Hematopoietic multipotent progenitor cell treated with erythropoietin and hydrocortisone succinate and interleukin-3 and kit ligand, for 15 days (in vitro differentiated cells): ENCODE results near the gene BPIFA2.
"Not testable (repeated sequence)": the region's sequence is repeated elsewhere in the genome, so short reads cannot be mapped to it uniquely, and the experiment has no call there.

Experiments used
- DNase-seq: peaks from one replicate; pipeline ENCODE4 v3.0.0-alpha.2; 2015; ENCODE audit warnings: low spot score

The BPIFA2 gene, protein sequence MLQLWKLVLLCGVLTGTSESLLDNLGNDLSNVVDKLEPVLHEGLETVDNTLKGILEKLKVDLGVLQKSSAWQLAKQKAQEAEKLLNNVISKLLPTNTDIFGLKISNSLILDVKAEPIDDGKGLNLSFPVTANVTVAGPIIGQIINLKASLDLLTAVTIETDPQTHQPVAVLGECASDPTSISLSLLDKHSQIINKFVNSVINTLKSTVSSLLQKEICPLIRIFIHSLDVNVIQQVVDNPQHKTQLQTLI

GRCh38 chr20:33167859-33168258 lies at the start of gene BPIFA2:
Gene BPIFA2, plus strand, starts transcription at chr20:33168159. Its CDS starts 987 bp downstream, at chr20:33169146.
- DNase-seq, result no peak

DNA sequence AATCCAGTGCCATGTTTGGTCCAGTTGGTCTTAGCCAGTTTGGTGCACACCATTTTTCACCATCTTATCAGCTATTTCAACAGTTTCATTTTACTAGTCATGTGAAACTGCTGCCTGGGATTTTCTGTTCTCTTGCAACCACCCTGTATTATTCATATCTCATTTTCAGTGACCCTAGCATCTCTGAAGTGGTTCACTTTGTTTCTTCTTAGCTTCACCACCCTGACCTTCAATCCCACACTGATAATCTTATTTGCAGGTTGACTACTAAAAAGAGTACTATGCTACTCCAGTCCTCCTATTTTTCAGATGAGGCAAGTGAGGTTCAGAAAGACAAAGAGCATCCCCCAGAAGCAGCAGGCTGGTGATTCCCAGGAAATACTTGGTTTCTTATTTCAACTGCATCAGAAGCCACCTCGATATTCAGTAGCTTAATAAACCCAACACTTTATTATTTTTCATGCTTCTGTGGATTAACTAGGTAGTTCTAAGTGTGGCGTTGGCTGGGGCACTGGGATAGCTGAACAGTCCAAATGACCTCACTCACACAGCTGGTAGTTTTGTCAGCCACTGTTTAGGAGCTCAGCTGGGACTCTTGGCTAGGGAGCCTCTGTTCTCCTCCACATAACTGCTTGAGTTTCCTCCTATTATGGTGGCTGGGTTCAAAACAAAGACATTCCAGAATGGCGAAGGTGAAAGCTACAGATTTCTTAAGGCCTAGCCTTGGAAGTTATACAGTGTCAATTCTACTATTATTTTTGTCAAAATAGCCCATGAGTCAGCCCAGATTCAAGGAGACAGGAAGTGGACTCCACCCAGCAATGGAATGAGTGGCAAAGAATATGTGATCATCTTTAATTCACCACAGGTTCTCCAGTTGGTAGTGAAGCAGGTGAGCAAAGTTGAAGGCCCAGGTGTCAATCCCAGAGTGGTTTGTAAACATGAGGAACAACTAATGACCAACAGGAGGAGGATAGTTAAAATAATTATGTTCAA lies 47.9 kb upstream of the BPIFA2 start:
- DNase-seq, result no peak

DNA sequence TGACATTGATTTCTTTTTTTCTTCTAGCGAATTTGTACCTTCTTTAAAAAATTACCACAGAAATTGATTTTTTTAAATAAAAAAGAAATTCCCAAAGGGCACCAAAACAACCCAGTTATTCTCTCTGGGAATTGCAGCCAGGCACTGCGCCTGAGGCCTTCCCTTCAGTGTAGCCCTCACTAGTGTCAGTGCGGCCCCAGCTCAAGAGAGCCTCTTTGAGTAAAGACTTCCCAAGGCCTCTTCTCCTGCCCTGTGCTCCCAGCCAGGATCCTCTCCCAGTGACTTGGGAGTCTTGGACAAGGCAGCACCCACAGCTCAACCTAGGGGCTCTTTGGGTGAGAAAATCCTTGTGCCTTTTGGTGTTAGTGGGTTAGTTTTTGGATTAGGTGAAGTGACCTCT lies 47.0 kb upstream of the BPIFA2 start:
- no peak for DNase-seq

- not testable (repeated sequence) for DNase-seq
These were observed 45.7 kb upstream of the BPIFA2 start for GRCh38 chr20:33122297-33122696.

- no peak for DNase-seq
These were observed 43.7 kb upstream of the BPIFA2 start for GRCh38 chr20:33124261-33124660.

GRCh38 chr20:33124994-33125393 lies 43.0 kb upstream of the BPIFA2 start:
- no peak for DNase-seq

GRCh38 chr20:33125983-33126382 lies 42.0 kb upstream of the BPIFA2 start:
- DNase-seq, result no peak

DNA sequence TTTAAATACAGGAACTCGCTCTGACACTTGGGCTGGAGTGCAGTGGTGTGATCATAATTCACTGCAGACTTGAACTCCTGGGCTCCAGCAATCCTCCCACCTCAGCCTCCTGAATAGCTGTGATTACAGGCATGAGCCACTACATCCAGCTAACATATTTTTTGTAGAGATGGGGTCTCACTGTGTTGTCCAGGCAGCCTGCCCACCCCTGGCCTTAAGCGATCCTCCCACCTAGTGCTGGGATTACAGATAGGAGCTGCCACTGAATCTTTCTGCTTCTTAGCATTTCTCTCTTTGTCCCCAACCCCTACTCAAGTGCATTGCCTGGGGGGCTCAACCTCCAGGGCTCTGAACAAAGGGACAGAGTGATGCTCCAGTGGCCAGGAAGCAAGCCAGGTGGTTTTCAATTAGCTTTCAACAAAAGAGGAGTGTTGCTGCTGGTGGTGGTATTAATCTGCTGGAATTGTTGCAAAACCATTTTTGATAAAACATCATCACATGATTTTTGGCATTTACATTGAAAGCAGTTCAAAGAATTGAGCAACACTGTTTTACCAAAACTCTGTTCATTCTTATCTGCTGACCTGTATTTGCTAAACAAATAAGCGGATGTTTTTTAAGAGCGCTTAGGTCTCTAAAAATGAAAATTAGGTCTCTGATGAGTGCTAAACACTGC lies 40.4 kb upstream of the BPIFA2 start:
- DNase-seq, result no peak

- no peak for DNase-seq
These were observed 37.3 kb upstream of the BPIFA2 start for GRCh38 chr20:33130568-33131061.

GRCh38 chr20:33131949-33132473 lies 35.9 kb upstream of the BPIFA2 start:
- no peak for DNase-seq

- no peak for DNase-seq
These were observed 35.2 kb upstream of the BPIFA2 start for GRCh38 chr20:33132513-33133372.

DNA sequence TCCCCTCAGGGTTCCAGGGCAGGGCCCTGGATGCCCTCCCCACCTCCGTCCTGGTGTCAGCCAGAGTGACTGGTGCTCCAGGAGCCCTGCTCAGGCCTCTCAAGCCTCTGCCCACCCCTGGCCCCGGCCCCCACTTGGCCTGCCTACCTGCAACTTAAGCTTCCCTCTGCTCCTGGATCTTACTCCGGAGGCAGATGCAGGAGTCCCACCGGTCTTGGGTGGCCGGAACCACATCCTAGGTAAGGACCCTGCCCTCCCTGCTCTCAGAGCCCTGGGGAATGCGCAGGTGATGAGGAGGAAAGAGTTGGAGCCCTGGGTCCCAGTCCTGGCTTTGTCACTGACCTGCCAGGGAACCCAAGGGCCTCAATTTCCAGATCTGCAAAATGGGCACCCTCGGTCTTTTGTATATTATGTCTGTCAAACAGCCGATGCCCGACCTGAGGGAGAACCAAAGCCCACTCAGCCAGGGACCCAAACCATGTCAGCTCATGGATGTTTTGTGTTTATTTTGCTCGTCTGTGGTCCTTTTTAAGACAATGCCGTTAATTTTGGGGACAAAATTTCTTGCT lies 34.5 kb upstream of the BPIFA2 start:
- no peak for DNase-seq

GRCh38 chr20:33137195-33137594 lies 30.8 kb upstream of the BPIFA2 start:
- no peak for DNase-seq

- DNase-seq, result no peak
These were observed 28.5 kb upstream of the BPIFA2 start for GRCh38 chr20:33139467-33139866.

GRCh38 chr20:33145521-33145920 lies 22.4 kb upstream of the BPIFA2 start:
- DNase-seq, result no peak

GRCh38 chr20:33147299-33147698 lies 20.7 kb upstream of the BPIFA2 start:
- DNase-seq, result no peak

- no peak for DNase-seq
These were observed 19.9 kb upstream of the BPIFA2 start for GRCh38 chr20:33148040-33148439.

GRCh38 chr20:33154252-33154651 lies 13.7 kb upstream of the BPIFA2 start:
- DNase-seq, result no peak

DNA sequence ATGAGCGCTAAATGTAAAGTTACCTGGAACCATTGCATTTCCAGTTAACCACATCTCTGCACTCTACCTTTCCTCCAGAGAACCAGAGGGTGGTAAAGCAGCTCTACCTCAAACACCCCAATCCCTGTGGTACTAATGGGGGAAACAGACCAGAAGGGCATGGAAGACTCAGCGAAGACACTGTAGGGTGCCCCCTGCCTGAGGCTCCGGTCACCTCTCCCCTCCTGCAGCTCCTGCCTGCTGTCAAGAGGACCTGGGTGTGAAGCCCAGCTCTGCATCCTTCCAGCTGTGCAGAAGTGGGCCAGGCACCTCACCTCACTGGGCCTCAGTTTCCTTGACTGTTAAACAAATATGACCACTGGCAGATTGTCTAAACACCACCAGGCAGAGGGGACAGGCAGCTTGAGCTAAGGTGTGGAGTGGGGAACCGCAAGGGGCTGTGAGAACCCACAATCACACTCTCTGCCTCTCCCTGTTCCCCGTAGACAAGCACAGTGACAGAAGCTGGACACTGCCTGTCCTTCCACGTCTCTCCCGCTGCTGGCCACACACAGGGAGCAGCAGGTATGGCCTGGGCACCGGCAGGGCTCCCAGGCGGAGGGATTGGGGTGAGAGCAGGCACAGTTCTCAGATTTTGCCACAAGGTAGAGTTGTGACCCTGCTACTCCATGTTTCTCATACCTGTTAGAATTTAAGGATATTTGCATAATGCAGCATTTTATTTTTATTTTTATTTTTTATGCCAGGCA lies 9.1 kb upstream of the BPIFA2 start:
- no peak for DNase-seq

GRCh38 chr20:33159713-33160112 lies 8.2 kb upstream of the BPIFA2 start:
- DNase-seq, result no peak
